HG03039 (cell line): ENCODE results near the gene TRUB2.
"Not testable (repeated sequence)": the region's sequence is repeated elsewhere in the genome, so short reads cannot be mapped to it uniquely, and the experiment has no call there.

Source experiments
- ATAC-seq: cut with Tn5 transposase; IDR thresholded peaks from one replicate; pipeline ENCODE4 v1.9.1; 2021; ENCODE audit warnings: mild to moderate bottlenecking, moderate library complexity; ENCODE audit not compliant: unreplicated experiment

Gene TRUB2

GRCh38 chr9:128340691-128341434 is 18.6 kb upstream of the TRUB2 start:
- ATAC-seq = peak; percentile 27

DNA sequence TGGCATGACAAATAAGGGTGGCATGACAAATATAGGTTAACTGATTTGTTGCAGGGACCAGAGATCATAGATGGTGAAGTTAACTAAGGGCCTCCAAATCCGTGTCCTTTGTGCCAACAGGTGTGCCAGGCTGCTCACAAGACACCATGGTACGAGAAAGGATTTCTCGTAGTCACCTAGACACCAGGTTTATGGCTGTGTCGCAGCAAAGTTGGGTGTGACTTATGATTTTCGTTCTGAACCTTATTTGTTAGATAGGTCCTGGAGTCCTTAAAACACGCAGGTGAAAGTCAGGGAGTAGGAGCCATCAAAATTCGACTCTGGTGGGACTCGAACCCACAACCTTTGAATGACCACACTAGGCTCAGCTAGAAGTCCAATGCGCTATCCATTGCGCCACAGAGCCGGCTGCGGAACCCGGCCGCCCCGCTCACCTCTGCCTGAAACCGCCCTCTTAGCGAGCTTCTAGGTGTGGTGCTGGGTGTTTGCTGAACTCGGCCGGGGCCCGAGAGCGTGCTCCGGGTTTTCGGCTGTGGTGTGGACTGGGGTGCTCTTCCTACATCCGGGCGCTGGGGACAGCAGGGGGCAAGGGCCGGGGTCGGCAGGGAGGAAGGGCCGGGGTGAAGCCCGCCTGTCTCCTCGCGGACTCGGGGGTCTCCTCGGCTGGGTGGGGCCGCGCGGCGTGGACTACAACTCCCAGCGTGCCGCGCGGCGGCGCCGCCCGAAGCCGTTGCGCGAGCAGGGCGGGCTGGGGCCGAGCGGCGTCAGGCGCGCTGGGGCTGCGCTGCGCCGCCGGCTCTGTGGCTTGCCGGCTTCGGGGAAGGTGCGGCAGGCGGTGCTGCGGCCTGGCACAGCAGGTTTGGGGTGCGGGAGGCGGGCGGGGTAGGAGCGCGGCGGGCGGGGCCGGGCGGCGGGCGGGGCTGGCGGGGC is 17.8 kb upstream of the TRUB2 start, which contains the start of gene SLC27A4:
Gene SLC27A4 (plus strand): TSS at position 767 of the 930 bp plus-strand sequence. CDS start 2,606 bp downstream, outside the sequence.
- ATAC-seq = peak; percentile 70

- ATAC-seq = not testable (repeated sequence)
These were observed 16.8 kb upstream of the TRUB2 start for GRCh38 chr9:128338852-128339614.

GRCh38 chr9:128337936-128338335 is 15.7 kb upstream of the TRUB2 start:
- ATAC-seq = no peak

DNA sequence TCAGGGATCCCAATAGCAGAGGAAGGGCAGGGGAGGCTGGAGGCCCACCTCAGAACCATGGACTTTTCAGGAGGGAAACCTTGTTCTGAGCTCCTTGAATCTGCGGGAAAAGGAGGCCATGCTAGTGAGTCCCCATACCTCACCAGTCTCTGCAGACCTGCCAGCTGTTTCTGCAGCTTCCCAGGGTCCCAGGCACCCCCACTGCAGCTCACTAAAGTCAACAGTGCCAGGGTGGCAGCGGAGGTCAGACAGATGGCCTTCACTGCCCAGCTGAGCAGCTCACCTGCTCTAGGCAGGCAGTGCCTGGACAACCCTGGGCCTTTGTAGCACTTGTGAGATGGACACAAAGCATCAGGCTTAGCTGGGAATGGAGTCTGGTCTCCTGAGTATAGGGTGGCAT is 13.7 kb upstream of the TRUB2 start:
- ATAC-seq = no peak

DNA sequence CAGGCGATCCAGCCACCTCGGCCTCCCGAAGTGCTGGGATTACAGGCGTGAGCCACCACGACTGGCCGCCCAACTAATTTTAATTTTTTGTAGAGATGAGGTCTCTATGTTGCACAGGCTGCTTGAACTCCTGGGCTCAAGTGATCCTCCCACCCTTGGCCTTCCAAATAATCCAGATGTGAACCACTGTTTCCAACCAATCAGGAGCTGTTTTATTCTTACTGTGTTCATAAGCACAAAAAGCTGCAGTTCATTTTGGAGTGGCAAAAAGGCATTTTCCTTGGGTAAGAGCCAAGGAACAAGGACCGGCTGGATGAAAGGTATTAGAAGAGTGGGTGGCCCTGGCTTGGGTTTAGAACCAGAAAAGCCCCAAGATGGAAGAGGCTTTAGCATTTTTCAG is 12.9 kb upstream of the TRUB2 start:
- no peak for ATAC-seq

DNA sequence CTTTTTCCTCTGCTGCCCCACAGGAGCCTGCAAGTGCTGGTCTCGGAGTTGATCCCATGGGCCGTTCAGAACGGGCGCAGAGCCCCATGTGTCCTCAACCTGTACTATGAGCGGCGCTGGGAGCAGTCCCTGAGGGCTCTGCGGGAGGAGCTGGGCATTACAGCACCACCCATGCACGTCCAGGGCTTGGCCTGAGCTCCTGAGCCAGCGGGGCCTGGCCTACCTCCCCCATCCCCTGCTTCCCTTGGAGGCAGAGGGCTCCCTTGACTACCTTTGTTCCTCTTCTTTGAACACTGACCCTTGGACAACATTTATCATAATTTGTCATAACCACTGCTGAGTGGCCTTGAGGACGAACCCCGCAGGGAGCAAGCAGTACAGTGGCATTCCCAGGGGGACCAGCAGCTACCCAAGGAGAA is 11.2 kb upstream of the TRUB2 start:
- no peak for ATAC-seq

DNA sequence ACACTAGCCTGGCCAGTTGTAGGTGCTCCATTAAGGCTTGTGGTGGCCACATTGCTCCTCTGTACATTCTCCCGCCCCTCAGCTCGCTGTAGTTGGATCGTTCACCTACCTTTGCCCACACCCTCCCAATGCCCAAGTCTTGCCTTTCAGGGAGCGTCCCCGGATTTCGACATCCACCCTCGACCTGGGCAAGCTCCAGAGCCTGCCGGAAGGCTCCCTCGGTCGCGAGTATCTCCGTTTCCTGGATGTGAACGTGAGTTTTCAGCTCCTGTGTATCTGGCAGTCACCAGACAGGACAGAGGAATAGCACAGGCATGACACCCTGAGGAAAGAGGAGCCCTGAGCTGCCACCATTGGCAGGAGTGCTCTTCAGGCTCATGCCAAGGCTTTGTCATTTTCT is 3.4 kb upstream of the TRUB2 start:
- ATAC-seq = no peak

DNA sequence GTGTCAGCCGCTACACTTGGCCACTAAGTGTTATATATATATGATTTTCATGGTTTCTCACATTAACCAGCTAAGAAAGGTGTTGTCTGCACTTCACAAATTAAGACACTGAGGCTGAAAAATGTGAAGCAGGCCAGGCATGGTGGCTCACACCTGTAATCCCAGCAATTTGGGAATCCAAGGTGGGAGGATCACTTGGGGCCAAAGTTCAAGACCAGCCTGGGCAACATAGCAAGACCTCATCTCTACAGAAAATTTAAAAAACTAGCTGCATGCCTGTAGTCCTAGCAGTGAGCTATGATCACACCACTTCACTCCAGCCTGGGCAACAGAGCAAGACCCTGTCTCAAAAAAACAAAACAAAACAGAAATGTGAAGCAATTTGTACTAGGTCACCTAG is 2.2 kb upstream of the TRUB2 start:
- no peak for ATAC-seq

GRCh38 chr9:128323791-128324190 is 1.5 kb upstream of the TRUB2 start:
- no peak for ATAC-seq

GRCh38 chr9:128323212-128323730 is 1.0 kb upstream of the TRUB2 start:
- ATAC-seq = no peak

GRCh38 chr9:128321879-128322403 is 306 bp downstream of the TRUB2 start:
- ATAC-seq = no peak

- no peak for ATAC-seq
These were observed 904 bp downstream of the TRUB2 start for GRCh38 chr9:128321343-128321742.

DNA sequence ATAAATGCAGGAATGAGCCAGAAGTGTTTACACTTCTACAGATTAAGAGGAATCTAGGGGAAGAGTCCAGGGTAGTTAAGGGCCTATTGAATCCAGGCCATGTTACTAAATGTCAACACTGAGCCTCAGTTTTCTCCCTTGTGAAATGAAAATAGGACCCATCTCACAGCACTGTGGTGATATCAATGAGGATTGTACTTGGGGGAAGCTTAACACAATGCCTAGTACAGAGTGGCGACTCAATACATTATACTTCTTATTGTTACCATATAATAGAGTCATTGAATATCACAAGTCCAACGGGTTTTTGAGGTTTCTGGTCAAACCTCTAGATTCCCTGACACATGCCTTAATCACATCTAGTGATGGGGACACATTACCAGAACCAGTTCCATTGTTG is 4.6 kb downstream of the TRUB2 start:
- ATAC-seq = no peak

GRCh38 chr9:128316421-128316820 is 5.8 kb downstream of the TRUB2 start:
- no peak for ATAC-seq

GRCh38 chr9:128314697-128315096 is 7.5 kb downstream of the TRUB2 start:
- no peak for ATAC-seq

- ATAC-seq = no peak
These were observed 11.8 kb downstream of the TRUB2 start for GRCh38 chr9:128310461-128310860.

GRCh38 chr9:128309551-128309950 is 12.7 kb downstream of the TRUB2 start:
- no peak for ATAC-seq

DNA sequence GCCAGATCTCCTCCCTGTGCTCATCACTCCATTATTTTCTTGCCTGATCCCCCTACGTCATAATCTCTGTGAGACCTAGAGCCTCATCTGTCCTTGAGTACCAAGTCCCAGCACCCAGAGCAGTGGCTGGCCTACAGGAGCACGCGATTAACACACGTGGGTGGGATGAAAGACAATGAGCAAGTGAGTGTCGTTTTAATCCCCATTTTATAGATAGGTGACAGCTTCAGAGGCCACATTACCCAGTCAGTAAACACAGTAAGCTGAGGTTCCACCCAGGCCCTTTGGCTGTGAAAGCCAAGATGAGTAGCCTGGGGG is 17.3 kb downstream of the TRUB2 start:
- ATAC-seq = no peak

- ATAC-seq = no peak
These were observed 17.9 kb downstream of the TRUB2 start for GRCh38 chr9:128304136-128304970.
